ENCODE results near the gene ZMYM4. TPM values are rescaled to one million over a fixed set of nuclear protein-coding genes. Genes with fewer than 3 reads are reported as not detected.

The ZMYM4 gene
- total and polyA plus RNA-seq, 2 experiments from 2014 or later, result 34.9 to 37.7 TPM

DNA sequence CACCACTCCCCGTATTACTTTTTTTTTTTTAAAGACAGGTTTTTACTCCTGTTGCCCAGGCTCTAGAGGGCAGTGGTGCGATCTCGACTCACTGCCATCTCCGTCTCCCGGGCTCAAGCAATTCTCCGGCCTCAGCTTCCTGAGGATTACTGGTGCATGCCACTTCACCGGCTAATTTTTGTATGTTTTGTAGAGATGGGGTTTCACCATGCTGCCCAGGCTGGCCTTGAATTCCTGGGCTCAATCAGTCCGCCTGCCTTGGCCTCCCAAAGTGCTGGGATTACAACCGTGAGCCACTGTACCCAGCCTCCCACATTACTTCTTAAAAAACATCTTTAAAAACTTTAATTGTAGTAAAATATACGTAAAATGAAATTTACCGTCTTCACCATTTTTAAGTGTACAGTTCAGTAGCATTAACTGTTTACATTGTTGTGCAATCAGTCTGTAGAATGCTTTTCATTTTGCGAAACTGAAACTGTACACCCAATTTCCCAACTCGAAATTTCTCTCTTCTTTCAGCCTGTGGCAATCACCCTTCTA, 77.0 kb downstream of the ZMYM4 start:
- Histone ChIP-seq H4K20me1 (ENCODE audit: insufficient read depth) (0 out of 2 replicates have a peak, but pooled peaks cover 1% of the 10 kb centered on the region), H2AFZ (no peak overlapping the region), H3K36me3 (ENCODE audit: low read depth) (no peaks in the 10 kb centered on the region), H3K4me1 (ENCODE audit: insufficient read depth) (no peaks in the 10 kb centered on the region), H3K9me2 (ENCODE audit: insufficient read depth) (no peaks in the 10 kb centered on the region), H3K9ac (no peak overlapping the region), H3K79me2 (ENCODE audit: insufficient read depth) (peaks cover 100% of the 10 kb centered on the region), H3K27ac (no peak overlapping the region), H3K4me3 (no peak overlapping the region), H3K27me3 (replicated peaks; ENCODE audit: insufficient read depth) (no peaks in the 10 kb centered on the region), H3K4me2 (ENCODE audit: unreplicated experiment) (no peak overlapping the region), H3F3A (ENCODE audit: insufficient read depth) (no peaks in the 10 kb centered on the region), H3K9me3 (ENCODE audit: low read depth) (no peaks in the 10 kb centered on the region)
- WGBS, 2 experiments (ENCODE audit: low coverage in 1 of 2, low lambda C conversion rate in 2 of 2, missing lambda C conversion rate in 2 of 2), result 91 to 95% methylated on average over 13 of the region's 13 CpGs
- TF ChIP-seq EZH2 (IDR thresholded peaks at IDR 0.05; ENCODE audit: insufficient read depth, poor library complexity, severe bottlenecking) (no peak), EZH2phosphoT487 (IDR thresholded peaks at IDR 0.05; ENCODE audit: insufficient read depth, low read depth) (no peak)
- DNase-seq, result no peak
- in situ Hi-C loops (cut with MboI), result no loop called here

DNA sequence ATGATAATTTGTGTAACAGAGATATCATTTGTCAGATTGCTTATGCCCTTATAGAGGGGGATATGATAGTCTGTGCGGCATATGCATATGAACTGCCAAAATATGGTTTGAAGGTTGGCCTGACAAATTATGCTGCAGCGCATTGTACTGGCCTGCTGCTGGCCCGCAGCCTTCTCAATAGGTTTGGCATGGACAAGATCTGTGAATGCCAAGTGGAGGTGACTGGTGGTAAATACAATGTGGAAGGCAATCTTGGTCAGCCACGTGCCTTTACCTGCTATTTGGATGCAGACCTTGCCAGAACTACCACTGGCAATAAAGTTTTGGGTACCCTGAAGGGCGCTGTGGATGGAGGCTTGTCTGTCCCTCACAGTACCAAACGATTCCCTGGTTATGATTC, 82.4 kb downstream of the ZMYM4 start:
- 87 to 88% methylated on average over 6 of the region's 6 CpGs for WGBS, 2 experiments (ENCODE audit: low coverage in 1 of 2, low lambda C conversion rate in 2 of 2, missing lambda C conversion rate in 2 of 2)
- Histone ChIP-seq H3F3A (ENCODE audit: insufficient read depth) (no peaks in the 10 kb centered on the region), H4K20me1 (ENCODE audit: insufficient read depth) (no peaks in the 10 kb centered on the region), H3K9ac (no peak overlapping the region), H3K9me3 (ENCODE audit: low read depth) (no peaks in the 10 kb centered on the region), H3K79me2 (ENCODE audit: insufficient read depth) (peaks cover 97% of the 10 kb centered on the region), H3K36me3 (ENCODE audit: low read depth) (no peaks in the 10 kb centered on the region), H2AFZ (no peak overlapping the region), H3K4me1 (ENCODE audit: insufficient read depth) (no peaks in the 10 kb centered on the region), H3K27me3 (replicated peaks; ENCODE audit: insufficient read depth) (no peaks in the 10 kb centered on the region), H3K27ac (no peak overlapping the region), H3K4me3 (no peak overlapping the region), H3K4me2 (ENCODE audit: unreplicated experiment) (no peak overlapping the region), H3K9me2 (ENCODE audit: insufficient read depth) (no peaks in the 10 kb centered on the region)
- no peak for DNase-seq
- no peak for TF ChIP-seq EZH2phosphoT487 (IDR thresholded peaks at IDR 0.05; ENCODE audit: insufficient read depth, low read depth)
- TF ChIP-seq EZH2 (IDR thresholded peaks at IDR 0.05; ENCODE audit: insufficient read depth, poor library complexity, severe bottlenecking), result no peak
- in situ Hi-C loops (cut with MboI), result no loop called here

- Histone ChIP-seq H3K9ac (no peak overlapping the region), H3K36me3 (ENCODE audit: low read depth) (peaks cover 5% of the 10 kb centered on the region; the same call in 1 of the 2 replicates), H3K79me2 (ENCODE audit: insufficient read depth) (peaks cover 64% of the 10 kb centered on the region), H3K4me3 (no peak overlapping the region), H3K27me3 (replicated peaks; ENCODE audit: insufficient read depth) (no peaks in the 10 kb centered on the region), H3K9me2 (ENCODE audit: insufficient read depth) (no peaks in the 10 kb centered on the region), H3F3A (ENCODE audit: insufficient read depth) (no peaks in the 10 kb centered on the region; the same call in 1 of the 2 replicates), H3K9me3 (ENCODE audit: low read depth) (no peaks in the 10 kb centered on the region), H2AFZ (no peak overlapping the region), H3K27ac (no peak overlapping the region), H3K4me2 (ENCODE audit: unreplicated experiment) (no peak overlapping the region), H3K4me1 (ENCODE audit: insufficient read depth) (no peaks in the 10 kb centered on the region), H4K20me1 (ENCODE audit: insufficient read depth) (no peaks in the 10 kb centered on the region)
- in situ Hi-C loops (cut with MboI), result no loop called here
- DNase-seq, result no peak
- TF ChIP-seq EZH2phosphoT487 (IDR thresholded peaks at IDR 0.05; ENCODE audit: insufficient read depth, low read depth), result no peak
- TF ChIP-seq EZH2 (IDR thresholded peaks at IDR 0.05; ENCODE audit: insufficient read depth, poor library complexity, severe bottlenecking), result no peak
Observed at GRCh38 chr1:35359995-35360394, 91.5 kb downstream of the ZMYM4 start.

GRCh38 chr1:35361638-35362037, 93.1 kb downstream of the ZMYM4 start:
- H3K9me3 ChIP-seq (ENCODE audit: low read depth), result no peaks in the 10 kb centered on the region
- WGBS, 2 experiments (ENCODE audit: low coverage in 1 of 2, low lambda C conversion rate in 2 of 2, missing lambda C conversion rate in 2 of 2), result 62 to 63% methylated on average over 3 of the region's 3 CpGs
- H3K36me3 ChIP-seq (ENCODE audit: low read depth), result peaks cover 5% of the 10 kb centered on the region; the same call in 1 of the 2 replicates
- H3K4me2 ChIP-seq (ENCODE audit: unreplicated experiment), result no peak overlapping the region
- no peak overlapping the region for H3K9ac ChIP-seq
- DNase-seq, result no peak
- H4K20me1 ChIP-seq (ENCODE audit: insufficient read depth), result no peaks in the 10 kb centered on the region
- in situ Hi-C loops (cut with MboI), result no loop called here
- TF ChIP-seq EZH2 (IDR thresholded peaks at IDR 0.05; ENCODE audit: insufficient read depth, poor library complexity, severe bottlenecking), result no peak
- TF ChIP-seq EZH2phosphoT487 (IDR thresholded peaks at IDR 0.05; ENCODE audit: insufficient read depth, low read depth), result no peak
- H2AFZ ChIP-seq, result no peak overlapping the region
- no peaks in the 10 kb centered on the region; the same call in 1 of the 2 replicates for H3F3A ChIP-seq (ENCODE audit: insufficient read depth)
- H3K27me3 ChIP-seq (replicated peaks; ENCODE audit: insufficient read depth), result no peaks in the 10 kb centered on the region
- H3K9me2 ChIP-seq (ENCODE audit: insufficient read depth), result no peaks in the 10 kb centered on the region
- H3K27ac ChIP-seq, result no peak overlapping the region
- no peaks in the 10 kb centered on the region for H3K4me1 ChIP-seq (ENCODE audit: insufficient read depth)
- H3K79me2 ChIP-seq (ENCODE audit: insufficient read depth), result peaks cover 61% of the 10 kb centered on the region
- H3K4me3 ChIP-seq, result no peak overlapping the region

Data from GM23248 (cell line).